Measurements from ENCODE around the gene TMEM232.

- TF ChIP-seq CTCF (IDR thresholded peaks at IDR 0.05) (no peak), EP300 (IDR thresholded peaks at IDR 0.05) (no peak)
Measured at GRCh38 chr5:110769000-110769681, 42.7 kb upstream of the TMEM232 start.
